HepG2 (cell line): ENCODE measurements around the gene LONP1. TPM values are rescaled to one million over a fixed set of nuclear protein-coding genes. Genes with fewer than 3 reads are reported as not detected.

Source experiments
- ARNT2 ChIP-seq: sonication (generic); formaldehyde crosslinking; IDR thresholded peaks from 2 replicates; pipeline ENCODE4 v1.8.0; 2022; ENCODE audit warnings: mild to moderate bottlenecking, low read depth, missing genetic modification reagents, moderate library complexity
- CERS6 ChIP-seq: sonication (generic); formaldehyde crosslinking; IDR thresholded peaks from 2 replicates; pipeline ENCODE4 v1.5.0; 2020; ENCODE audit warnings: missing genetic modification reagents
- ETV6 ChIP-seq: sonication (generic); formaldehyde crosslinking; conservative IDR thresholded peaks from 2 replicates; pipeline ENCODE4 v1.4.0; 2020; ENCODE audit warnings: missing genetic modification reagents
- GPN1 ChIP-seq: sonication (generic); formaldehyde crosslinking; IDR thresholded peaks from 2 replicates; pipeline ENCODE4 v1.5.1; 2020; ENCODE audit warnings: missing genetic modification reagents, borderline replicate concordance
- GZF1 ChIP-seq: sonication (generic); formaldehyde crosslinking; IDR thresholded peaks from 2 replicates; pipeline ENCODE4 v1.5.1; 2020; ENCODE audit warnings: mild to moderate bottlenecking, missing genetic modification reagents
- HNF1A ChIP-seq, 2 experiments: sonication (generic) in 1 of 2; formaldehyde crosslinking in 1 of 2; IDR thresholded peaks; 2 replicates each; pipeline versions ENCODE4 v1.4.0 to v1.6.1; 2016 to 2020; ENCODE audit warnings: borderline replicate concordance in 1 of 2, low read depth in 1 of 2, mild to moderate bottlenecking in 1 of 2, missing genetic modification reagents in 1 of 2
- KLF16 ChIP-seq, 2 experiments: sonication (generic) in 1 of 2; formaldehyde crosslinking in 1 of 2; IDR thresholded peaks; 2 replicates each; pipeline versions ENCODE4 v1.6.1 to v1.8.0; 2016 to 2023; ENCODE audit warnings: missing genetic modification reagents in 2 of 2, missing compliant biosample characterization in 1 of 2
- MED1 ChIP-seq: sonication (generic); formaldehyde crosslinking; IDR thresholded peaks from 2 replicates; pipeline ENCODE4 v1.4.0; 2020; ENCODE audit warnings: missing genetic modification reagents
- MTF1 ChIP-seq: sonication (generic); formaldehyde crosslinking; IDR thresholded peaks from 2 replicates; pipeline ENCODE4 v1.5.0; 2020; ENCODE audit warnings: missing genetic modification reagents
- PRDM10 ChIP-seq: sonication (generic); formaldehyde crosslinking; IDR thresholded peaks from 2 replicates; pipeline ENCODE4 v1.4.0; 2020; ENCODE audit warnings: low read depth, missing genetic modification reagents
- RARG ChIP-seq: sonication (generic); formaldehyde crosslinking; IDR thresholded peaks from 2 replicates; pipeline ENCODE4 v1.4.0; 2020; ENCODE audit warnings: low read depth, mild to moderate bottlenecking, missing genetic modification reagents
- ZNF224 ChIP-seq: sonication (generic); formaldehyde crosslinking; IDR thresholded peaks from 2 replicates; pipeline ENCODE4 v1.5.0; 2020; ENCODE audit warnings: mild to moderate bottlenecking, missing genetic modification reagents
- ZNF225 ChIP-seq: sonication (generic); formaldehyde crosslinking; IDR thresholded peaks from 2 replicates; pipeline ENCODE4 v1.4.0; 2020; ENCODE audit warnings: mild to moderate bottlenecking, missing genetic modification reagents
- polyA plus RNA-seq, 8 experiments: library from polyadenylated mRNA; depleted of rRNA in 3 of 8; stranded (reverse) in 7 of 8; unstranded in 1 of 8; fragments of >200 nt; fragmentation: Illumina TruSeq in 4 of 8; extraction: Trizol in 4 of 8; gene quantifications; 2 replicates each; pipeline versions ENCODE4 v1.2.1 to v1.2.3, GENCODE V29; 2011 to 2016; ENCODE audit warnings: low read depth in 4 of 8, missing spikeins in 1 of 8, mixed read lengths in 1 of 8; ENCODE audit not compliant: insufficient read depth in 1 of 8
- total RNA-seq, 5 experiments: library from RNA; depleted of rRNA; stranded (reverse); fragments of >200 nt; fragmentation: Illumina TruSeq; extraction: Trizol; gene quantifications; 2 replicates each; pipeline ENCODE4 v1.2.3, GENCODE V29; 2016; ENCODE audit warnings: low read depth in 1 of 5
- TF ChIP-seq, protein P1 (sequence below): sonication (generic); formaldehyde crosslinking; IDR thresholded peaks from 2 replicates; pipeline ENCODE4 v1.4.0; 2020; ENCODE audit warnings: missing genetic modification reagents
- TF ChIP-seq, protein P2 (sequence below): sonication (generic); formaldehyde crosslinking; IDR thresholded peaks from 2 replicates; pipeline ENCODE4 v1.8.1; 2022; ENCODE audit warnings: low read depth, mild to moderate bottlenecking, missing genetic modification reagents

The LONP1 gene
- total and polyA plus RNA-seq, 2 of the 13 experiments (the other 11 are each of a cell fraction or from before 2014, with no cell fraction given) = 59.5 to 76.8 TPM

- TF ChIP-seq PRDM10 (CRISPR knock-in tag) = 0 out of 2 replicates have a peak, but pooled peaks have one; percentile 48
- TF ChIP-seq KLF16 (CRISPR knock-in tag; IDR thresholded peaks at IDR 0.05) = peak; percentile 64 to 84; a peak in 2 of 4 replicates
- TF ChIP-seq RARG (CRISPR knock-in tag) = no peak
- no peak; the same call in 1 of the 2 replicates for TF ChIP-seq GZF1 (CRISPR knock-in tag)
- no peak for TF ChIP-seq GPN1
- TF ChIP-seq, protein P1, sequence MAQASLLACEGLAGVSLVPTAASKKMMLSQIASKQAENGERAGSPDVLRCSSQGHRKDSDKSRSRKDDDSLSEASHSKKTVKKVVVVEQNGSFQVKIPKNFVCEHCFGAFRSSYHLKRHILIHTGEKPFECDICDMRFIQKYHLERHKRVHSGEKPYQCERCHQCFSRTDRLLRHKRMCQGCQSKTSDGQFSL = no peak
- TF ChIP-seq, protein P2, sequence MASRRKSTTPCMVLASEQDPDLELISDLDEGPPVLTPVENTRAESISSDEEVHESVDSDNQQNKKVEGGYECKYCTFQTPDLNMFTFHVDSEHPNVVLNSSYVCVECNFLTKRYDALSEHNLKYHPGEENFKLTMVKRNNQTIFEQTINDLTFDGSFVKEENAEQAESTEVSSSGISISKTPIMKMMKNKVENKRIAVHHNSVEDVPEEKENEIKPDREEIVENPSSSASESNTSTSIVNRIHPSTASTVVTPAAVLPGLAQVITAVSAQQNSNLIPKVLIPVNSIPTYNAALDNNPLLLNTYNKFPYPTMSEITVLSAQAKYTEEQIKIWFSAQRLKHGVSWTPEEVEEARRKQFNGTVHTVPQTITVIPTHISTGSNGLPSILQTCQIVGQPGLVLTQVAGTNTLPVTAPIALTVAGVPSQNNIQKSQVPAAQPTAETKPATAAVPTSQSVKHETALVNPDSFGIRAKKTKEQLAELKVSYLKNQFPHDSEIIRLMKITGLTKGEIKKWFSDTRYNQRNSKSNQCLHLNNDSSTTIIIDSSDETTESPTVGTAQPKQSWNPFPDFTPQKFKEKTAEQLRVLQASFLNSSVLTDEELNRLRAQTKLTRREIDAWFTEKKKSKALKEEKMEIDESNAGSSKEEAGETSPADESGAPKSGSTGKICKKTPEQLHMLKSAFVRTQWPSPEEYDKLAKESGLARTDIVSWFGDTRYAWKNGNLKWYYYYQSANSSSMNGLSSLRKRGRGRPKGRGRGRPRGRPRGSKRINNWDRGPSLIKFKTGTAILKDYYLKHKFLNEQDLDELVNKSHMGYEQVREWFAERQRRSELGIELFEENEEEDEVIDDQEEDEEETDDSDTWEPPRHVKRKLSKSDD = no peak
- TF ChIP-seq MTF1 (CRISPR knock-in tag) = no peak
- no peak for TF ChIP-seq CERS6 (CRISPR knock-in tag)
- peak; percentile 73 for TF ChIP-seq MED1
- TF ChIP-seq ETV6 (CRISPR knock-in tag) = no peak; the same call in 1 of the 2 replicates
- peak; percentile 89 for TF ChIP-seq ARNT2 (CRISPR knock-in tag)
- peak; percentile 39 for TF ChIP-seq ZNF224 (CRISPR knock-in tag)
- TF ChIP-seq HNF1A (IDR thresholded peaks at IDR 0.05; ENCODE audit: low read depth) = 0 out of 2 replicates have a peak, but pooled peaks have one; percentile 16
- TF ChIP-seq HNF1A (CRISPR knock-in tag; IDR thresholded peaks at IDR 0.05; ENCODE audit: borderline replicate concordance) = peak; percentile 72
- peak; percentile 73; the same call in 1 of the 2 replicates for TF ChIP-seq ZNF225 (CRISPR knock-in tag)
Observed at GRCh38 chr19:5690125-5690954, 29.6 kb downstream of the LONP1 start, which contains the start of gene RPL36 (continued).
